CD4-positive, alpha-beta T cell treated with Interleukin-4 for 4 hours (primary cell): Measurements from ENCODE around the gene ARMH1.
"Not testable (repeated sequence)": the region's sequence is repeated elsewhere in the genome, so short reads cannot be mapped to it uniquely, and the experiment has no call there.

ENCODE experiments used
- DNase-seq: peaks from one replicate; pipeline ENCODE4 v3.0.0-alpha.2; 2020

The ARMH1 gene

DNA sequence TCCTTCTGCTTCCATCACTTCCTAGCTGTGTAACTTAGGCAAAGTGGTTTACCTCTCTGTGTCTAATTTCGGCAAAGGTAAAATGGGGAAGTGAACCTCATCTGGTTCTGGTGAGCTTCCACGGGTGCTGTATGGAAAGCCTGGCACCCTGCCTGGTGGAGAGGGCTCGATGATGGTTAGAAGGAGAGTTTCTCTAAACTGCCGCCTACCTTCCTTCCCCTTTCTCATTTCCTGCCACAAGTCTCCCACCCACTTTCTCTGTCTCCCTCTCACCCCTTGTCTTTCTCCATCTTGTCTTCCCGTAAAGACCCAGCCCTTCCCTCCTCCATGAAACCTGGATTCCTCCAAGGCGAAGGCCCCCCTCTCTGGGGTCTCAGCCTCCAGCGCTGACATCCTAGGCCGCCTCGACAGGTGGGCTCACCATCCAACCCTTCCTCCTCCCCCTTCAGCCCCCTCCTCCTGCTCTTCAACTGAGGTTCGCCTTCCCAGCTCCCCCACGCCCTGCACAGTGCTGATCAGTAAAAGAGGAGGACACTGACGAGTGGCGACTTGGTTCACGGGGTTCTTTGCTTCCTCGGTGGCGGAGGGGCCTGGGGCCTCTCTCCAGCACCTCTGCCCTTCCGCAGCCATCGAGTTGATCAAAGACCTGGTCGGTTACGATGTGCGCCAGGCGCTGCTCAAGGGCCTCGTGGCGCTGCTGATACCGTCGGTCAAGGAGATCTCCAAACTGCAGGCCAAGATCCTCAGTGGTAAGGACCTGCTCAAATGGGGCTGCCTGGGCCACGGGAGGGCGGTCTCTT lies 49.2 kb downstream of the ARMH1 start:
- peak; percentile 24 for DNase-seq

DNA sequence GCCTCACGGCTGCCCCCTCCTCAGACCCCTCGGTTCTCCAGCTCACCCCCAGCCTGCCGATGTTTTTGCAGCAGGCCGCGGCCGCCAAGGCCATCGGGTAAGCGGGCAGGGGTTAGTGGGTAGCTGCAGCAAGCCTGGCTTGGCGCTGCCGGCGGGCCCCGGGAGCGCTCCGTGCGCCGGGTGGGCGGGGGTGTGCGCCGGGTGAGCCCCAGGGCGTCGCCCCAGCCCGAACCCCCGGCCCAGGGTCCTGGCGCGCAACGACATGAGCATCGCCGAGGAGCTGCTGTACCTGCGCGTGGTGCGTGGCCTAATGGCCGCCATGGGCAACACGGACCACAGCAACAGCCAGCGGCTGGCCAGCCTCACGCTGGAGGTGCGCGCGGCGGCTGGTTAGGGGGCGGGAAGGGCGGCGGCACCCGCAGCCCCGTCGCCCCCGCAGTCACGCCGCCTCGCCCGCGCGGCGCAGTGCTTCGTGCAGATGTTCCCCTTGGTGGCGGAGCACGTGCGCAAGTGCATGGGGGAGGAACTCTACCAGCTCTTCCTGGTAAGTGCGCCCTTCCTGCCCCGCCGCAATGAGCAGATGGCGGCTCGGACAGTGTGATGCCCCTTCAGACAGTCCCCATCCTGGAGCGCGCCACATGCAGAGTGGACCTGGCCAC lies 49.9 kb downstream of the ARMH1 start:
- DNase-seq, result no peak

GRCh38 chr1:44724955-44725698 lies 50.6 kb downstream of the ARMH1 start:
- no peak for DNase-seq

- DNase-seq, result peak; percentile 95
Observed at GRCh38 chr1:44730741-44731512, 56.4 kb downstream of the ARMH1 start, which contains the start of gene RNU5D-1. RNU5D-1 (minus strand) TSS chr1:44731170.

DNA sequence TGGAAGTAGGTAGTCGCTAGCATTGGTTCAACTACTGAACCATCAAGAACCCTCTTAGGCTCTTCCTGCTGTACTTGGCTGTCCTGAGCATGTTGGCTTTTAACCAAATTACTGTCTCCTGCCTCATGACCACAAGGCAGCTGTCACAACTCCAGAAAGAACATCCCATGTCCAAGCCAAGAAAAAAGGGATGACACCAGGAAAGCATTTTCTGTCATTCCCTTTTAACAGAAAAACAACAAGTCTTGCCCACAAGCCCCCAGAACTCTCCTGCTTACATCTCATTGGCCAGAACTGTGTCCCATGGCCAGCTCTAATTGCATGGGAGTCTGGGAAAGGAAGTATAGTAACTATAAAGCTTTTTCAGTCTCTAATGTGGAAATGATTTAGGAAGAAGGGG lies 58.9 kb downstream of the ARMH1 start:
- DNase-seq, result no peak

DNA sequence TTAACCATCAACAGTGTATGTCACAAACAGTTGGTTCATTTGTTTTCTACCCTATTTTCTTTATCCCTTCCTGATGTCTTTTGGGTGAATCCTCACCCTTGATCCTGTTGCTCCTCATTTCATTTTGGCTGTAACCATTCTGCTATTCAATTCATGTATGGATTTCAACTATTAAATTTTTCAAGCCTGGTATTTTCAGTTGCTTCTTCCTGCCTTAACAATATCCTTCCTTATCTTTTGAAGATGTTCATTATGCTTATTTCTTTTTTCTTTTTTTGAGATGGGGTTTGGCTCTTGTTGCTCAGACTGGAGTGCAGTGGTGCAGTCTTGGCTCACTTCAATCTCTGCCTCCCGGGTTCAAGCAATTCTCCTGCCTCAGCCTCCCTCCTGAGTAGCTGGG lies 59.3 kb downstream of the ARMH1 start:
- DNase-seq, result no peak

DNA sequence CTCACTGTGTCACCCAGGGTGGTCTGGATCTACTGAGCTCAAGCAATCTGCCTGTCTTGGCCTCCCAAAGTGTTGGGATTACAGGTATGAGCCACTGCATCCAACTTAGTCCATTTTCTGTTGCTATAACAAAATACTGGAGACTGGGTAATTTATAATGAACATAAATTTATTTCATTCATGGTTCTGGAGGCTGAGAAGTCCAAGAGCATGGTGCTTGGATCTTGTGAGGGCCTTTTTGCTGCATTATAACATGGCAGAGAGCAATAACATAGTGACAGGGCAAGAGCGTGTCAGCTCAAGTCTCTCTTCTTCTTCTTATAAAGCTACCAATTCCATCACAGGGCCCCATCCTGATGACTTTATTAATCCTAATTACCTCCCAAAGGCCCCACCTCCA lies 61.5 kb downstream of the ARMH1 start:
- no peak for DNase-seq

GRCh38 chr1:44738953-44739306 lies 64.4 kb downstream of the ARMH1 start:
- not testable (repeated sequence) for DNase-seq

GRCh38 chr1:44739307-44740178 lies 65.0 kb downstream of the ARMH1 start, which contains the start of gene KIF2C:
KIF2C (plus strand) TSS chr1:44739837; CDS start chr1:44739933, 96 bp downstream.
- peak; percentile 95 for DNase-seq

GRCh38 chr1:44740179-44740617 lies 65.7 kb downstream of the ARMH1 start:
- DNase-seq, result no peak

DNA sequence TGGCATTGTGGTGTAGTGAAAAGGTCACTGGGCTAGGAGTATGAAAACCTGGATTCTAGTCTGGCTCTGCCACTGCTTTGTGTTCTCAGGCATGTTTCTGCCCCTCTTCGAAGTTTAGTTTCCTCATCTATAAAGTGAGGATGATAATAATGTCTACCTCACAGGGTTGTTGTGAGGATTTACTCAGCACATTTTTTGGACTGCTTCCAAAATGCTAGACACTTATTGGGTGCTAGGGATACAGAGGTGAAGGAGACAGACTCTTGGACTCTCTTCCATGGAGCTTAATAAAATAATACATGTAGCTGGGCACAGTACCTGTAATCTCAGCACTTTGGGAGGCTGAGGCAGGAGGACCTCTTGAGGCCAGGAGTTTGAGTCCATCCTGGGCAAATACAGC lies 68.7 kb downstream of the ARMH1 start:
- no peak for DNase-seq

- DNase-seq, result no peak
Observed at GRCh38 chr1:44747878-44748277, 73.4 kb downstream of the ARMH1 start.

- no peak for DNase-seq
Observed at GRCh38 chr1:44757420-44757819, 82.9 kb downstream of the ARMH1 start.

DNA sequence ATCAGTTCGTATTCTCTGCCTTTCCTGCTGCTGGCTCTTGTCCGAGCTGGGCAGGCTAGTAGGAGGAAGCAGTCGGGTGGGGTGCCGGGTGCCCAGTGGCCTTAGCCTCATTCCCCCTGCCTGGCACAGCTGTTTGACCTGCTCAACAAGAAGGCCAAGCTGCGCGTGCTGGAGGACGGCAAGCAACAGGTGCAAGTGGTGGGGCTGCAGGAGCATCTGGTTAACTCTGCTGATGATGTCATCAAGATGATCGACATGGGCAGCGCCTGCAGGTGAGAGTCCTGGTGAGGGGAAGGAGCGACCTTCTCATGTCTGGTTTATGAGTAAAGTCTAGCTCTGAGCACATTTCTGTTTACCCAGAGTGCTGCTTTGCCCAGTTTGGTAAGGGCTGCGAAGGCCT lies 84.6 kb downstream of the ARMH1 start:
- no peak for DNase-seq

GRCh38 chr1:44760876-44761275 lies 86.4 kb downstream of the ARMH1 start:
- DNase-seq, result no peak

DNA sequence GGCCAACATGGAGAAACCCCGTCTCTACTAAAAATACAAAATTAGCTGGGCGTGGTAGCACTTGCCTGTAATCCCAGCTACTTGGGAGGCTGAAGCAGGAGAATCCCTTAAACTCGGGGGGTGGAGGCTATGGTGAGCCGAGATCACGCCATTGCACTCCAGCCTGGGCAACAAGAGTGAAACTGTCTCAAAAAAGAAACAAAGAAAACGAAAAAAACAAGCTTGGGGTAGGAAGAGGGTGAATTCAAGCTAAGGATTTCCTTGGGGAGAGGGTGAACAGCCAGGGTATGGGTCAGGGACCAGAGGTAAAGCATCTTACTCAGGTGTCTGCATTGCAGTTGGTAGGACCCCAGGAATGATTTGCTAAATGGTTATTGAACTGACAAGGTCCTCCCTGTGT lies 91.9 kb downstream of the ARMH1 start:
- DNase-seq, result not testable (repeated sequence)
